AG04449 (cell line): Measurements from ENCODE around the gene FAT1.

ENCODE experiments used
- CTCF ChIA-PET: fragments of 350-600 bp; formaldehyde crosslinking; extraction: SDS; loops from one replicate; lab custom pipeline; 2021; ENCODE audit warnings: antibody characterized with exemption; lab: Yijun Ruan, JAX
- POLR2A ChIA-PET: fragments of 400-600, 350-600 bp; formaldehyde crosslinking; extraction: SDS; loops from one replicate; lab custom pipeline; 2020; ENCODE audit warnings: antibody characterized with exemption, inconsistent platforms; lab: Yijun Ruan, JAX
- DNase-seq: peaks from one replicate; pipeline ENCODE4 v3.0.0-alpha.2; 2010; ENCODE audit warnings: low read depth, low spot score
- H3K4me3 ChIP-seq: 2 replicates; pipeline ENCODE4 v1.5.1; 2011; ENCODE audit warnings: low read depth, mild to moderate bottlenecking, control low read depth, low read length
- CTCF ChIP-seq: IDR thresholded peaks from one replicate; pipeline ENCODE4 v1.5.1; 2011; ENCODE audit warnings: mild to moderate bottlenecking, moderate library complexity, low read length, control low read depth, inconsistent platforms; ENCODE audit not compliant: insufficient read depth; ENCODE audit errors: missing control alignments

FAT1 gene

GRCh38 chr4:186633844-186634243 lies 89.8 kb downstream of the FAT1 start:
- DNase-seq, result no peak
- CTCF ChIA-PET, result interaction anchor here (1.0 kb wide), 1 partner anchor 11 kb away, joined by 3 read pairs; no protein-coding TSS in a partner anchor

GRCh38 chr4:186630128-186630527 lies 93.5 kb downstream of the FAT1 start:
- no peak overlapping the region for H3K4me3 ChIP-seq
- no peak for DNase-seq
- no peak for TF ChIP-seq CTCF
- ChIA-PET POLR2A (no interaction called here), CTCF (interaction anchor here (0.8 to 1.1 kb wide), 2 partner anchors 9 to 24 kb away, joined by 3 read pairs; no protein-coding TSS in a partner anchor)

More at GRCh38 chr4:186633844-186634243, 89.8 kb downstream of the FAT1 start:
- POLR2A ChIA-PET, result no interaction called here
- no peak overlapping the region for H3K4me3 ChIP-seq
- TF ChIP-seq CTCF, result no peak

GRCh38 chr4:186628058-186628711 lies 95.5 kb downstream of the FAT1 start:
- CTCF ChIA-PET, result no interaction called here
- no peak for TF ChIP-seq CTCF
- POLR2A ChIA-PET, result no interaction called here
- no peak for DNase-seq
- H3K4me3 ChIP-seq, result no peak overlapping the region

GRCh38 chr4:186627226-186627865 lies 96.3 kb downstream of the FAT1 start:
- no peak for TF ChIP-seq CTCF
- DNase-seq, result no peak
- H3K4me3 ChIP-seq, result no peak overlapping the region
- POLR2A ChIA-PET, result no interaction called here
- CTCF ChIA-PET, result interaction anchor here (0.6 to 1.0 kb wide), 2 partner anchors 9 to 35 kb away, joined by 3 read pairs; no protein-coding TSS in a partner anchor

GRCh38 chr4:186624951-186625350 lies 98.7 kb downstream of the FAT1 start:
- no peak overlapping the region for H3K4me3 ChIP-seq
- ChIA-PET CTCF (no interaction called here), POLR2A (no interaction called here)
- peak; percentile 85 for DNase-seq
- no peak for TF ChIP-seq CTCF

- POLR2A ChIA-PET, result interaction anchor here (1.0 kb wide), 1 partner anchor 100 kb away, joined by 3 read pairs; the partner anchor contains the start of gene FAT1
Measured at GRCh38 chr4:186623546-186623945, 100.1 kb downstream of the FAT1 start.

More at GRCh38 chr4:186623546-186623945, 100.1 kb downstream of the FAT1 start:
- DNase-seq, result no peak
- no peak for TF ChIP-seq CTCF
- no peak overlapping the region for H3K4me3 ChIP-seq
- CTCF ChIA-PET, result interaction anchor here (0.9 to 1.5 kb wide), 3 partner anchors 10 to 324 kb away, joined by 3 read pairs; no protein-coding TSS in a partner anchor
